DND-41 (cell line): ENCODE data around the gene GNAS-AS1.

ENCODE experiments used
- ATAC-seq: fragments of 200-7000 bp; cut with Tn5 transposase; 3 replicates; pipeline ENCODE4 v1.9.1; 2021; ENCODE audit warnings: low read depth; ENCODE audit not compliant: insufficient read depth
- DNase-seq: peaks from one replicate; pipeline ENCODE4 v3.0.0-alpha.2; 2020
- H2AFZ ChIP-seq: 2 replicates; pipeline ENCODE4 v1.6.0; 2012; ENCODE audit warnings: low read depth, low read length
- H3K27ac ChIP-seq: 2 replicates; pipeline ENCODE4 v1.5.1; 2012; ENCODE audit warnings: low read length, inconsistent platforms
- H3K27me3 ChIP-seq: fragments of 200-600 bp; sonication (generic); 2 replicates; pipeline ENCODE4 v1.6.0; 2012; ENCODE audit warnings: low read length, mild to moderate bottlenecking, inconsistent platforms; ENCODE audit not compliant: insufficient read depth, poor library complexity
- H3K36me3 ChIP-seq: 2 replicates; pipeline ENCODE4 v1.5.1; 2012; ENCODE audit warnings: low read length, inconsistent platforms; ENCODE audit not compliant: insufficient read depth
- H3K4me1 ChIP-seq: 2 replicates; pipeline ENCODE4 v1.5.1; 2012; ENCODE audit warnings: mild to moderate bottlenecking, low read length; ENCODE audit not compliant: insufficient read depth
- H3K4me2 ChIP-seq: 2 replicates; pipeline ENCODE4 v1.6.0; 2012; ENCODE audit warnings: mild to moderate bottlenecking, moderate library complexity, low read length, inconsistent platforms; ENCODE audit not compliant: insufficient read depth
- H3K4me3 ChIP-seq, 2 experiments: fragments of 200-600 bp in 1 of 2; shearing (Covaris generic) in 1 of 2; 2 replicates each; pipeline ENCODE4 v1.5.1; 2012 to 2016; ENCODE audit warnings: inconsistent platforms in 2 of 2, low read length in 2 of 2, mild to moderate bottlenecking in 2 of 2, low read depth in 1 of 2, moderate library complexity in 1 of 2
- H3K79me2 ChIP-seq: 2 replicates; pipeline ENCODE4 v1.6.0; 2012; ENCODE audit warnings: low read length, inconsistent platforms; ENCODE audit not compliant: insufficient read depth
- H3K9ac ChIP-seq: 2 replicates; pipeline ENCODE4 v1.6.0; 2012; ENCODE audit warnings: low read depth, mild to moderate bottlenecking, inconsistent platforms, low read length, moderate library complexity
- H3K9me3 ChIP-seq: 2 replicates; pipeline ENCODE4 v1.5.1; 2012; ENCODE audit warnings: low read length, moderate library complexity, mild to moderate bottlenecking, inconsistent platforms; ENCODE audit not compliant: insufficient read depth, severe bottlenecking
- H4K20me1 ChIP-seq: 2 replicates; pipeline ENCODE4 v1.6.0; 2012; ENCODE audit warnings: low read length; ENCODE audit not compliant: insufficient read depth
- EZH2 ChIP-seq: IDR thresholded peaks from 3 replicates; pipeline ENCODE4 v1.6.1; 2012; ENCODE audit warnings: borderline replicate concordance, low read depth, mild to moderate bottlenecking, moderate library complexity, low read length, inconsistent platforms; ENCODE audit not compliant: severe bottlenecking
- TF ChIP-seq, protein P1 (sequence below): IDR thresholded peaks from 2 replicates; pipeline ENCODE4 v1.5.1; 2012; ENCODE audit warnings: borderline replicate concordance, low read length, moderate library complexity, mild to moderate bottlenecking; ENCODE audit not compliant: poor library complexity, severe bottlenecking; ENCODE audit errors: extremely low read depth

Gene GNAS-AS1

DNA sequence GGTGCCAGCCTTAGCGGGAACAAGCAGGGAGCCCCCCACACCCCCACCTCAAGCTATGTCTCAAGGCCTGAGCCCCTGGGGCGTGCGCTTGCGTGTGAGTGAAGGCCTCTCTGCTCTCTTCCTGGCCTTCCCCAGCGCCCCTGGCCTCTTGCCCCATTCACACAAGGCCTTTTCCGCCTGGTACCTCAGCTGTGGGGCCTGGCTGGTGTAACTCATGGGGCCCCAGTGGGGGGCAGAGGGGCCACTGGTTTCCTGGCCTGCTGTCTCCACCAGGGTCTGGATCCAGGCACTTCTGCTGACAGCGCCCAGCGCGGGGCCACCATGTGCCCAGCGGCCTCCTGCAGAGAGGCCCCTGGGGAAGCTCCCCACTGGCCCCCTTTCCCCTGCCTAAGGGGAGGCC, 34.7 kb downstream of the GNAS-AS1 start:
- no peak overlapping the region for H3K9ac ChIP-seq
- H3K79me2 ChIP-seq, result no peaks in the 10 kb centered on the region
- no peak overlapping the region for H3K4me3 ChIP-seq
- ATAC-seq (no peak), DNase-seq (no peak)
- 0 out of 2 replicates have a peak overlapping the region, but pooled peaks have one; percentile 66 for H2AFZ ChIP-seq
- H3K36me3 ChIP-seq, result no peaks in the 10 kb centered on the region
- H3K27me3 ChIP-seq, result peaks cover 8% of the 10 kb centered on the region
- peaks cover 10% of the 10 kb centered on the region for H3K4me1 ChIP-seq
- peaks cover 5% of the 10 kb centered on the region for H3K9me3 ChIP-seq
- no peak overlapping the region for H3K27ac ChIP-seq
- H3K4me2 ChIP-seq, result peak overlapping the region; percentile 27; the same call in 1 of the 2 replicates
- H4K20me1 ChIP-seq, result no peaks in the 10 kb centered on the region; the same call in 1 of the 2 replicates
- TF ChIP-seq EZH2, result no peak
- TF ChIP-seq, protein P1, sequence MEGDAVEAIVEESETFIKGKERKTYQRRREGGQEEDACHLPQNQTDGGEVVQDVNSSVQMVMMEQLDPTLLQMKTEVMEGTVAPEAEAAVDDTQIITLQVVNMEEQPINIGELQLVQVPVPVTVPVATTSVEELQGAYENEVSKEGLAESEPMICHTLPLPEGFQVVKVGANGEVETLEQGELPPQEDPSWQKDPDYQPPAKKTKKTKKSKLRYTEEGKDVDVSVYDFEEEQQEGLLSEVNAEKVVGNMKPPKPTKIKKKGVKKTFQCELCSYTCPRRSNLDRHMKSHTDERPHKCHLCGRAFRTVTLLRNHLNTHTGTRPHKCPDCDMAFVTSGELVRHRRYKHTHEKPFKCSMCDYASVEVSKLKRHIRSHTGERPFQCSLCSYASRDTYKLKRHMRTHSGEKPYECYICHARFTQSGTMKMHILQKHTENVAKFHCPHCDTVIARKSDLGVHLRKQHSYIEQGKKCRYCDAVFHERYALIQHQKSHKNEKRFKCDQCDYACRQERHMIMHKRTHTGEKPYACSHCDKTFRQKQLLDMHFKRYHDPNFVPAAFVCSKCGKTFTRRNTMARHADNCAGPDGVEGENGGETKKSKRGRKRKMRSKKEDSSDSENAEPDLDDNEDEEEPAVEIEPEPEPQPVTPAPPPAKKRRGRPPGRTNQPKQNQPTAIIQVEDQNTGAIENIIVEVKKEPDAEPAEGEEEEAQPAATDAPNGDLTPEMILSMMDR, result no peak

- H3K27ac ChIP-seq, result no peak overlapping the region
- H4K20me1 ChIP-seq, result peaks cover 5% of the 10 kb centered on the region
- TF ChIP-seq, protein P1, result no peak
- no peak for TF ChIP-seq EZH2
- DNase-seq (peak; percentile 74), ATAC-seq (peak; percentile 93)
- H3K27me3 ChIP-seq, result peaks cover 11% of the 10 kb centered on the region
- no peak overlapping the region for H3K4me3 ChIP-seq
- no peaks in the 10 kb centered on the region for H3K79me2 ChIP-seq
- H2AFZ ChIP-seq, result peak overlapping the region; percentile 66; the same call in 1 of the 2 replicates
- H3K9ac ChIP-seq, result no peak overlapping the region
- H3K4me2 ChIP-seq, result peak overlapping the region; percentile 27
- peaks cover 10% of the 10 kb centered on the region for H3K4me1 ChIP-seq
- peaks cover 3% of the 10 kb centered on the region for H3K9me3 ChIP-seq
- no peaks in the 10 kb centered on the region for H3K36me3 ChIP-seq
Measured at GRCh38 chr20:58815448-58815847, 35.3 kb downstream of the GNAS-AS1 start.

DNA sequence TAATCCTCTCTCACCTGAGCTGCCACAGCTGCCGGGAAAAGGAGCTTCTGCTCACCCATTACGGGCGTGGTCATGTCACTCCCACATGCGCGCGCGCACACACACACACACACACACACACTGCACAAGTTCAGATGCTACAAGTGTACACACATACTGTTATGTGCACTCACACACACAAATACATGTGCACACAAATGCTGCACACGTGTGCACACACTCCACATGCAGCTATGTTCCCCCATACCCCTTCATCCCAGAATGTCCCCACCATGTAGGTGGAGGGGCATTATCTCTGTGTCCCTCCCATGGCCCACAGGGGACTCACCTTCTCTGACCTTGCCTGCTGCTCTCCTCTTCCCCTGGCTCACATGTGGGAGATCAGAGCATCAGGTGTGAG, 37.3 kb downstream of the GNAS-AS1 start:
- H2AFZ ChIP-seq, result no peak overlapping the region
- no peak overlapping the region for H3K4me2 ChIP-seq
- no peak overlapping the region for H3K27ac ChIP-seq
- H4K20me1 ChIP-seq, result peaks cover 5% of the 10 kb centered on the region; the same call in 1 of the 2 replicates
- DNase-seq, result no peak
- H3K36me3 ChIP-seq, result no peaks in the 10 kb centered on the region
- H3K9ac ChIP-seq, result no peak overlapping the region
- no peaks in the 10 kb centered on the region for H3K79me2 ChIP-seq
- peaks cover 10% of the 10 kb centered on the region for H3K4me1 ChIP-seq
- ATAC-seq, result no peak
- H3K9me3 ChIP-seq, result no peaks in the 10 kb centered on the region
- H3K27me3 ChIP-seq, result peaks cover 21% of the 10 kb centered on the region
- TF ChIP-seq, protein P1, result no peak
- no peak overlapping the region for H3K4me3 ChIP-seq

DNA sequence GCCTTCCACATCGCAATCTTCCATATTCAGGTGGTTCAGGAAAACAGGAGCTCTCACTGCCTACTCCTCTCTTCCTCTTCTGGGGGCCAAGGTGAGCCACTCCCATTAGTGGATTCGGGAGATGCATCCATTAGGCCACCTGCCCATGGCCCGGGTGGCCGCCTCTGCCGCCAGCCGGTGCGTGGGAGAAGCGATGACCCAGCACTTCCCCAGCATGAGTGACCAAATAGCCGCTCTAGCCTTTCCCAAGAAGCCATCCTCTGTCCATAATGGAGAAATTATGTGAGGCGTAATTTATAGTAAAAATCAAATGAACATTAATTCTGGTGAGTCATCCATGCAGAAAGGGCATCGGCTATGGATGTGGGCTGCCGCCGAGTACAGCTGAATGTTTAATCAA, 39.4 kb downstream of the GNAS-AS1 start:
- no peak overlapping the region for H3K27ac ChIP-seq
- H3K79me2 ChIP-seq, result no peaks in the 10 kb centered on the region
- no peak overlapping the region for H3K4me3 ChIP-seq
- H3K9ac ChIP-seq, result no peak overlapping the region
- no peaks in the 10 kb centered on the region for H3K36me3 ChIP-seq
- ATAC-seq, result no peak
- H3K4me1 ChIP-seq, result peaks cover 10% of the 10 kb centered on the region
- no peak overlapping the region for H2AFZ ChIP-seq
- TF ChIP-seq, protein P1, result no peak
- no peak for TF ChIP-seq EZH2
- H3K9me3 ChIP-seq, result no peaks in the 10 kb centered on the region
- H3K27me3 ChIP-seq, result peaks cover 21% of the 10 kb centered on the region
- no peak overlapping the region for H3K4me2 ChIP-seq
- peaks cover 5% of the 10 kb centered on the region; the same call in 1 of the 2 replicates for H4K20me1 ChIP-seq
- DNase-seq, result no peak
